HEK293 (cell line): ENCODE measurements around the gene SAMD13.

Source experiments
- CTCF ChIP-seq: fragments of 450-650 bp; formaldehyde crosslinking; IDR thresholded peaks from 2 replicates; pipeline ENCODE4 v1.5.1; 2016; ENCODE audit warnings: missing biosample characterization, missing genetic modification characterization
- SALL2 ChIP-seq: fragments of 450-650 bp; formaldehyde crosslinking; IDR thresholded peaks from 2 replicates; pipeline ENCODE4 v1.5.0; 2017; ENCODE audit warnings: missing biosample characterization, mild to moderate bottlenecking, missing genetic modification characterization, borderline replicate concordance
- ZBTB8A ChIP-seq: fragments of 450-650 bp; formaldehyde crosslinking; IDR thresholded peaks from 2 replicates; pipeline ENCODE4 v1.5.1; 2016; ENCODE audit warnings: missing biosample characterization, missing genetic modification characterization
- ZNF311 ChIP-seq: fragments of 450-650 bp; formaldehyde crosslinking; IDR thresholded peaks from 2 replicates; pipeline ENCODE4 v1.5.1; 2017; ENCODE audit warnings: missing biosample characterization, missing genetic modification characterization, borderline replicate concordance
- ZNF830 ChIP-seq: fragments of 450-650 bp; IDR thresholded peaks from 2 replicates; pipeline ENCODE4 v1.5.0; 2018; ENCODE audit warnings: missing biosample characterization, missing genetic modification characterization, low read depth, mild to moderate bottlenecking, moderate library complexity

DNA sequence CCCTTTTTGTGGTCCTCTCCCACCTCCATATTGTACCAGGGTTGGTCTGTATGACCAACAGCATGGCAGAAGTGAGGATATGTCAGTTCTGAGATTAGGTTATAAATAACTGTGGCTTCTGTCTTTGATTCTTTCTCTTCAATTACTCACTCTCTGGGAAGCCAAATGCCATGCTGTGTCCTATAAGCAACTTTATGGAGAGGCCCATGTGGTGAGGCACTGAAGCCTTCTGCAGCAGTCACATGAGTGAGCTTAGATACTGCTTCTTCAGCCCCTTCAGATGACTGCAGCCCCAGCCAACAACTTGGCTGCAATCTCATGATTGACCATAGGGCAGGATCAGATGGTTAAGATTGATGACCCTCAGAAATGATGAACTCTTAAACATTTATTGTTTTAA is 34.0 kb upstream of the SAMD13 start:
- no peak for TF ChIP-seq CTCF (tag by site-specific recombination)
- no peak for TF ChIP-seq SALL2
- TF ChIP-seq ZNF830 (tag by site-specific recombination), result no peak
- no peak for TF ChIP-seq ZNF311
- TF ChIP-seq ZBTB8A (tag by site-specific recombination), result no peak
